GM21576 (cell line): ENCODE data around the gene PLEKHA5.
"Not testable (repeated sequence)": the region's sequence is repeated elsewhere in the genome, so short reads cannot be mapped to it uniquely, and the experiment has no call there.

Experiments used
- ATAC-seq: cut with Tn5 transposase; IDR thresholded peaks from one replicate; pipeline ENCODE4 v1.9.1; 2021; ENCODE audit warnings: mild to moderate bottlenecking, moderate library complexity; ENCODE audit not compliant: unreplicated experiment

The PLEKHA5 gene

DNA sequence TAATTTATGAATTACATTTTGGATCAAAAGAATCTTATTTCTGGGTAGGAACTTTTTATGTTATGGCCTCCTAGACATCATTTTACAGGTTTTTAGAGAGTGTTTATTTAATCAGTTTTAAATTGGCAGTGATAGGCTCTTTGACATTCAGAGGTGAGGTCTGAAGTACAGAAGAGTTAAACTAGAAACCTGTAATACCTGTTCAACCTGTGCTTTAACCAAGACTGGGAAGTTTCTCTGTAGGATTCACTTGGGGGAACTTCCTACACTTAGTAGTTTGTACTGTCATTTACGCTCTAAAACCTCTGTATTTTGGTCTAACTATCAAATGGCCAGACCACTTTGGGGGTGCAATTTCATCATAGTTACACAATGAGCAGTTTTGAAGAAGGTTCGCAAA is 35.9 kb downstream of the PLEKHA5 start:
- ATAC-seq = no peak

DNA sequence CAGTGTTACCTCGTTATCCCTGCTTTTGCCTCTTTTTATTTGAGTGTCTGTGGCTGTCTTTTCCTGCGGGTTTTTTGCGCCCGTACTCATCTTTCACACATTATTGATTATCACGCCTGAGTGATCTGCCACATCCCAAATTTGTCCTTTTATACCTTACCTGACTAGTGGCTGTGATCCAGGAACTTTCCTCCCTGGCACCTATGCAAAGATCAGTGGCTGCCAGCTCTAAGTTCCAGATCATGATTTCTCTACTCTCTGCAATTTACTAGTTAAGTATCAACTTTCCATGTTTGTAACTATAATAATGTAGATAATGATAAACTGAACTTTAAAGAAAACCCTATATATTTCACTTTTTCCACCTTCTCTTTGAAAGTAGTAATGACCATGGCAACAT is 36.9 kb downstream of the PLEKHA5 start:
- ATAC-seq = no peak

DNA sequence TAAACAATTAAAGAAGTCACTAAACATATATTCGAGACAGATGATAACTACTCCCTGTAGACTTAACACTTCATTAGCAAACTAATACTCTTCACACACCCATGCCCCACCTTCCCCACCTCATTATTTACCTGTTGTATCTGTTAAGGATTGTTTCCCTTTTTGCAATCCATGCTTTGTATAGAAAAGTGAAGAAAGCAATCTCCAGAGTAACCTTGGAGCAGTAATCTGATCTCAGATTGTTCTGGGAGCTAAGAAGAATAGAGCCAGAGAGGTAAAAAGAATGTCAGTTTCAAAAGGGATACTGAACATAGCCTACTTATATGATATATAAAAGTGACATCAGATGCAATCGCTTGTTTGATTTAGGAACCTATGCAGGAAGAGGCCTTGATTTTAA is 37.4 kb downstream of the PLEKHA5 start:
- ATAC-seq = no peak

DNA sequence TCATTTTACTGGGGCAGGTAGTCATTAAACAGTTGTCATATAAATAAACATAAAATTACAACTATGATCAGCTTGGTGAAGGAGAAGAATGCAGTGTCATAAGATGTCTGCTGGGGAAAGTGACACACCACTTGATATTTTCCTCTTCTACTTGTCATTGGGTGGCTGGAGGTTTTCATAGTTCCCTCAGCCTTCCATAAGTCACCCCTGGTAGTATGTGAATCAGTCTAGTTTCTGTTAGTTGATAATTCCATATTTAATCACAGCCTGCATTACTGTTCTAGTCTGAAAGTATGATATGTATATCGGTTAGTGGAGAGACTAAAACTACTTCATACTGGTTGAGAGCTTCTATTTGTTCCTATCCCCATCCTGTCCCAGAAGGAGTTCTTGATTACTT is 38.2 kb downstream of the PLEKHA5 start:
- ATAC-seq = no peak

DNA sequence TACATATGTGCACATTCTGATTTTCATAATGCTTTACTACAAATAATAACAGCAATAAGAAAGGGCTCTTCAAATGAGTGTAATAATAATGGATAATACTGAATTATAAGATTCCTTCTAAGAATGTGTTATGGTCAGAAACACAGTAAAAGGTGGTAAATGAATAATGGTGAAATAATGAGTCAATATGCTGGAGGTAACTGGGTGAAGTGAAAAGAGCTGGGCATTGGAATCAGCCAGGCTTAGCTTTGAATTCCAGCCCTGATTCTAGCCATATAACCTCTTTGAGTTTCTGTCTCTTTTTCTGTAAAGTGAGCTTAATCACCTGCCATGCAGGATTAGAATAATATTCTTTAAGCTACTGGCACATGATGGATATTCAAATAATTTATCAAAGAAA is 39.1 kb downstream of the PLEKHA5 start:
- ATAC-seq = no peak

DNA sequence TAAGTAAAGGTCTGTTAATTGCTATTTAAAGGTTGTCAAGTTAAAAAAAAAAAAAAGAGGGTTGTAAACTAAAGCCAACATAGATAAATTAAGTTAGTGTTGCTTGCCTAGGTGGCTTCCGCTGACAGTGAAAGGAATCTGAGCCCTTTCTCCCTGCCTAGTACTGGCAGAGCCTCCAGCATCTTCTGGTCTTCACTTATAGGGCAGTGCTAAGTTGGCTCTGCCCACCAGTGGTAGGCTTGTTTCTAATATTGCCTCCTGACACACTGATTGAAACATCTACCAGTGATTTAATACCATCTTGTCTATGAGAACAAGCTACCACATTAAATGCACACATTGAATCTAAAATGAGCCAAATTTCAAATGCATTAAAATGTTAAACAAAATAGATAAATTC is 39.7 kb downstream of the PLEKHA5 start:
- ATAC-seq = no peak

DNA sequence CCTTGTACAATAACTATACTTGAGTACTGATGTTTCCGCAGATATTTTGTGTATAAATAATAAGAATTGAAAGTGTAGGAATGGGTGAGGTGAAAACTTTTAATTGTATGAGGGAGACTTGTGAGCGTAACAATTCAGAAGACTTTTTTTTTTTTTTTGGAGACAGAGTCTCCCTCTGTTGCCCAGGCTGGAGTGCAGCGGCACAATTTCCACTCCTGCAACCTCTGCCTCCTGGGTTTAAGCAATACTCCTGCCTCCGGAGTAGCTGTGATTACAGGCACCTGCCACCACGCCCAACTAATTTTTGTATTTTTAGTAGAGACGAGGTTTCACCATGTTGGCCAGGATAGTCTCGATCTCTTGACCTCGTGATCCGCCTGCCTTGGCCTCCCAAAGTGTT is 40.8 kb downstream of the PLEKHA5 start:
- ATAC-seq = not testable (repeated sequence)

DNA sequence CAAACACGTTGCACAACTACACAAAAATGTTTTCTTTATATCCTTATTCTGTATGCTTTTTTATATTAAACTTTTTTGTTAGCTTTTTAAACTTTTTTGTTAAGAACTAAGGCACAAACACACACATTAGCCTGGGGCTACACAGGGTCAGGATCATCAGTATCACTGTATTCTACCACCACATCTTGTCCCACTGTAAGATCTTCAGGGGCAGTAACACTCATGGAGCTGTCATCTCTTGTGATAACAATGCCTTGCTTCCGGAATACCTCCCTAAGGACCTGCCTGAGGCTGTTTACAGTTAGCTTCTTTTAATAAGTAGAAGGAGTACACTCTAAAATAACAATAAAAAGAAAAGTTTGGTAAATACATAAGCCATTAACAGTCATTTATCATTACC is 42.2 kb downstream of the PLEKHA5 start:
- no peak for ATAC-seq

DNA sequence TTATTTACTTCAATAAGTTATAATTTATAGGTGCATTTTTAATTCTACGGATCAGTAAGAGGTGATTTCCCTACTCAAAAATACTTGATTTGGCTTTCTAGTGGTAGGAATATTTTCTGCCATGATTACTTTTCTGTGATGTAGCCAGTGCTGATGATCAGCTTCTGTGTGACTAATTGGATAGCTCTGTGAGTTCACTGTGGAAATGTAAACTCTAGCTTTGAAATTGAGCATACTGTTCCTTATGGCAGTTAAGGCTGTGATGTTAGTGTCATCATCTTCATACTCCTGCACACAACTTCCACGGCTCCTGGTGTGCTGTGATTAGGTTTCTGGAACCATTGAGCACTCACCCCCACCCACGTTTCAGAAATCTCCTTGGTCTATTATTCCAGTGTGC is 48.2 kb downstream of the PLEKHA5 start:
- ATAC-seq = no peak

DNA sequence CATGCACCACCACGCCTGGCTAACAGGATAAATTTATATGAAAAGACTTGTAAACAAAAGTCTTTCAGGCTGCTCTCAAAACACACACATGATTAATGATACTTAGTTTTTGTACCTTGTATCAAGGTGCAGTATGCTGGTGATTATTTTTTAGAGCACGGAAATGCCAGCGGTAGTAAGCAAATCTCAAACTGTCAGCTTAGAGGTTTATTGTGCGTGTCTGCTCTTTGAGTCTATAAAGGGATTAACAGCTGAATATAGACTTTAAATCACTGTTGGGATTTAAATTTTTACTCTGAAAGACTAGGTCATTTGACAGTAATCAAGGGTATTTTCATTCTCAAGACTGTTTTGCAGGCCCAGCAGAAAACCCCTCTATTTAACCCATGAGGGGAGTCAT is 50.5 kb downstream of the PLEKHA5 start:
- ATAC-seq = no peak

DNA sequence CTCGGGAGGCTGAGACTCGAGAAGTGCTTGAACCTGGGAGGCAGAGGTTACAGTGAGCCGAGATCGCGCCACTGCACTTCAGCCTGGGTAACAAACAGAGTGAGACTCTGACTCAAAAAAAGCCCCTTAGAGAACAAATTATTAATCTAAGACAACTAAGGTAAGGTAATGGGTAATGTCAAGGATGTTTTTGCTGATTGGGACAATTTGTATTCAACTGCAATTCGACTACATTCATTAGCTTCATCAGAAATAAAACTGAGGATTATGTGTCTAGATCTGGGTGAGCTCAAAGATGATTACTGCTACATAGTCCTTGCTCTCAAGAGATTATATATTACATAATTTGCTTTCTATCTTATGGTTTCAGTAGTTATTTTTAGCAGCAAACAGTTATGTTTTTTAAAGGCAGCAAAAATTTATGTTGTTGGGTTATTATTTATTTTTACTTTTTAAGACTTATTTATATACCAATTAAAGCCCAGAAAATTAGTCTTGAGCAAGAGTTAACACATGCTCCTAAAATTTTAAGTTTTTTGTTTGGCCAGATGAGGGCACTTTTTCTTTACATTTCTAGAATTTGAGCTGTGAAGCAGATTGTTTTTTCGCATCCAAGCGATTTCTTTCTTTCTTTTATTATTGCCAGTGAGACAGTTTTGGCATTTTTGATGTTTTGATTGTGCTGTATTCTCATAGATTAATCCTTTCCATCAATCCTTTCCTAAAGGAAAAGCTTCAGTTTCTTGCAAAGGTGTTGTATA is 52.3 kb downstream of the PLEKHA5 start:
- no peak for ATAC-seq

DNA sequence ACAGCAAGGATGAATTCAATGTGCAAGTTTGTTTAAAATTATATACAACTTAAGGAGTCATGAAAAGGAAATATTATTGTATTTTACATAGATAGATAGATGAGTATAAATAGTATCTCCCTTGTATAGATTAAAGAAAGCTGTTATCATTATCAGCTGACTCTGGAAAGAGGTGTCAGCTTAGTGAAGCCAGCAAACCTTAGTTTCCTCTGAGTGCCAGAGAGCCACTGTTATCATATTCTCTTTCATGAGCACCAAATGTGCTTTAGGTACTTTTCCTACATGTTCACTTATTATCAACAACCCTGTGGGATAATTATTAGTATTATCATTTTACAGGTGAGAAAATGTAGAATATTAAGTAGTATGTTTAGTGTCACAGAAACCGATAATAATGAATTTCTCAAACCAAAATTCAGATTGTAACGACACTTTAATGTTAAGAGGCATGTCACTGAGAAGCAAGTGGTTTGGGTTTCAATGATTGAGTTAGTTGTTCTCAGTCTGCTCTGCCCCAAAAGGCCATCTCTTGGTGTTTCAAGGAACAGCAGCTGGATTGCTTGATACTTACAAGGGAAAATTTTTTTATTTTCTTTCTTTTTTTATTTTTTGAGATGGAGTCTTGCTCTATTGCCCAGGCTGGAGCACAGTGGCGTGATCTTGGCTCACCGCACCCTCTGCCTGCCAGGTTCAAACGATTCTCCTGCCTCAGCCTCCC is 53.7 kb downstream of the PLEKHA5 start:
- ATAC-seq = no peak

DNA sequence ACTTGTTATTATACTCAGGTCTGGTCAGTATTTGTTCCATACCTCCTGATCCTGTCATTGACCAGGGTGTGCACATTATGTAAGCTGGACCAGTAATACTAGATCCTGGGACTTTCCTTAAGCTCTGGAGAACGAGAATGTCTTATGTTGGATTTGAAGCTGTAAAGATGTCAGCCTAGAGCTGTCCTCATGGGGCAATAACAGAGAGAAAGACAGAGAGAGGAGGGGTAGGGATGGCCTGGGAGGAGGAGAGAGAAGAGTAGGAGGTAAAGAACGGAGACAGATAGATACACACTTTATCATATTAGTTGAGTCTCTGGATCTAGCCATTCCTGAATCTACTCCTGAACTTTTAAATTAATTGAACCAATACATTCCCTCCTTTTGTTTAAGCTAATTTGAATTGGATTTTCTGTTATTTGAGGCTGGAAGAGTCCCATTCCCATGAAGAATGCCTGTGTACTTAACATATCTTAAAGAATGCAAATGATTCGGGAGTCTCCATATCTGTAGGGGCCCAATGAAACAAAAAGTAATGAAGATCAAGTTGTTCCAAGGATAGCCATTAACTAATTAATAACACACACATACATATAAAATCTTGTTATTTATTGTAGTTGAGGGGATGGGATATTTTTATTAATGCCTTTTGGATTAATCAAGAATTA is 55.9 kb downstream of the PLEKHA5 start:
- no peak for ATAC-seq

DNA sequence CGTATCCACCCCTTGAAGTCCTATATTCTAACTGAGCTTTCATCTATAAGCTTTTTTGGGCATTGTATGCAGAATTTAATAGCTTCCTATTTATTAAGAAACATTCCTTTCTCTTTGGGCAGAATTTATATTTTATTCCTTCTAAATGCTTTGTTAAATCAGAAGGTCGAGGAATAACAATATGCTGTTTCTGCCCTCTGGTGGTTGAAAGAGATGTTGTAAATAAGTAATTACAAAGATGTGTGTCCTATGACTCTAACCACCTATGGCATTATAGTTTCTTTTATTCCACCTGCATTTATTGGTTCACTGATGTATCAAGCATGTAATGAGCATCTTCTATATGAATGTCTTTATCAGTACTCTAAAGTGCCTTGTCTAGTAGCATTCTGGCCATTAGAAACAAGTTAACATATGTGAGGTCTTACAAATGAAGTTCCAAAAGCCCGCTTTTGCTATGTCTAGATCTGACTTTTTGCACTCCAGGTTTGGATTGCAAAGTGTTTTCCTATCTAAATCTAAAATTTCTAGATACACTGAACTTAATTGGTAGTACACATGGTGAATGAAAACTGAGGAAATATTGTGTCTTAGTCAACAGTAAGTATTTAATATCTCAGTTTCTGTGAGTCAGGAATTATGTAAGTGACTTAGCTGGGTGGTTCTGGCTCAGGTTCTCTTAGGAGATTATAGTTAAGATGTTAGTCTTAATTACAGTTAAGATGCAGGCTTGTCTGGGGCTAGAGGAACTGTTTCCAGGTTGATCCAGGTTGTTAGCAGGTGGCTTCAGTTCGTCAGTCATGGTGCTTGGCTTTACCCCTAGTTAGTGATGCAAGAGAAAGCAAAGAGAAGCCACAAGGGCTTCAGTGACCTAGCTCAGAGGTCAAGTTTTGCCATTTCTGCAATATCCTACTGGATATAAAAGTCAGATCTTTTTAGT is 57.5 kb downstream of the PLEKHA5 start:
- no peak for ATAC-seq

DNA sequence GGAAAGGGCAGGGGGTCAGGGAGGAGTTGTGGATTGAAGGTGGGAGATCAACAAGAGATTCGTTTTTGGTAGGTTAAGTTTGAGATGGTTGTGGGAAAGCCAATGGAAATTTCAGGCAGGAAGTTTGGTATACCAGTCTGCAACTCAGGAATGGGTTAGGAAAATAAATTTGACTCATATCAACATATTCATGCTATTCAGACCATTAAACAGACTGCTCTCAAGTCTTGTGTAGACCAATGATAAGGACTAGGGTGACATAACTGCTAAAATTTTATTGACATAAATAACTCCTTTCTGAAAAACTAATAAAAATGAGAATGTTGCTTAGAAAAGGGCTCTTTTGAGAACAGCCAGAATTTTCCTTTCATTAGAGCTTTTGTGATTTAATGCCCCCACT is 60.0 kb downstream of the PLEKHA5 start:
- no peak for ATAC-seq

DNA sequence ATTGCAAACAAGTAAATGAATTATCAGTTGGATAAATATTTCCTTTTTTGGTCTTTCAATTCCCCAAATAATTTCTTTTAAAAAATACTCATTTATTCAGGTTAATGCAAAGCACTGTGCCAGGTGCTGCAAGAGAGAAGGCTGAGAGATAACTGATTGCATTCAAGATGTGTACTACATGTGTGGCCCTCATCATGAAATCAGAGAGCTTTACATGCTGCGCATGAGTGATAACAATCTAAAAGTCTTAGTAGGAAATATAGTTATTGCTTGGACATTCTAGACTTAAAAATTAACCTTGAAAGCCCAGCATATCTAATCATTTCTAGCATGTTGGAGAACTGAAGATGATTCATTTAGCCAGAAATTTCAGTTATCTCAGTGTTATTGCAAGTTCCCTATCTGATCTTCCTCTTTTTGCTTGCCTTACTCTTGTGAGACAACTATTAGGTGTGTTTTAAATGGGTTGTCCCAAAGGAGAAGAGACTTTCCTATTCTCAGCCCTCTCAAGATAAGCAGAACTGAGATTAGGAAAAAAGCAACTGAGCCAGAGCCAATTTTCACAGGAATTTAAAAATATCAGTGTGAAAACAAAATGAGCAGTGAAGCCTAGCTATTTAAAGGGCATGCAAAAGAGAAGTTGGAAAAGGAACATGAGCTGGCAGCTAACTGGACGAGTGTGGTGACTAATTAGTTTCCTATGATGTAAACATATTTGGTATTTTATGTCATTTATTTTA is 60.9 kb downstream of the PLEKHA5 start:
- no peak for ATAC-seq

DNA sequence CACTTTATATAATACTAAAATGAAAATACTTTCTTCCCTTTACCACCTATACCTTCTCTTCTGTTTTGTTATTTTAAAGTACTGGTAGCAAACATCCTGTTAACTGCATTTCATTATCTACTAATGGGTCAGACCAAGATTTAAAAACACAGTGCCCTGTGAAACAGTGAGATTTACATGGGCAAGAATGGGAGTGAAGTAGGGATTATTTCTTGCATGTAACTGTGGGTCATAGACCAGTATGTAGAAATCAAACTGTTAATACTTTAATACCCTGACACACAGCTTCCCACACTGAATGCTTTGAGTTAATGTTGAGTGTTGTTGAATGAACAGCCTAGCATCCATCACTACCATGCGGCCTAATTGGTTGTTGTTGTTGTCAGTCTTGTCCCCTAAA is 61.6 kb downstream of the PLEKHA5 start:
- ATAC-seq = no peak

DNA sequence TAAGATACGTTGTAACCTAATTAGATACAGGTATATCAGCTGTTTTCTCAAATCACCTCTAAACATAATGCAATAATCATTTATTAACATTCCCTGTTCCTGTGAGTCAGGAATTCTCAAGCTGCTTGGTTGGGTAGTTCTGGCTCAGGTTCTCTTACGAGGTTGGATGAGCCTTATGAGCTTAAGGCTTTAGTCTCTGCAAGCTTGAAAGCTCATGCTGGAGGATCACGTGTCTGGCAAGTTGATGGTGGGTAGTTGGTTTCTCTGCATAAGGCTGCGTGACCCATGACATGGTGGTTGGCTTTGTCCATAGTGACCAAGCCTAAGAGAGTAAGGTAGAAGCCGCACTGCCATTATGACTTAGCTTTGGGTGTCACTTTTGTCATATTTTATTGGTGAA is 62.0 kb downstream of the PLEKHA5 start:
- no peak for ATAC-seq

DNA sequence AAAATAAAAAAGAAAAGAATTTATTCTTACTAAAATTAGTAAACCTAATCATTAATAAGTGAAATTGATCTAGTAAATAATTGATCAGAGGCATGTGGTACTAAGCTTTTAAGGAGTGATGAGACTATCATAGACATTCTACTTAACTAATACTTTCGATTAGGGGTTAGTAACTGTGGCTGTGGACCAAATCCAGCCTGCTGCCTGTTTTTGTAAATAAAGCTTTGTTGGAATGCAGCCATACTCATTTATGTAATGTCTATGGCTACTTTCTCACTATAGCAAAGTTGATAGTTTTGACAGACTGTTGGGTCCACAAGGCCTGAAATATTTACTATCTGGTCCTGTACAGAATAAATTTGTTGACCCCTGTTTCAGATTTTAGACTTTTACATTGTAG is 63.2 kb downstream of the PLEKHA5 start:
- ATAC-seq = no peak

DNA sequence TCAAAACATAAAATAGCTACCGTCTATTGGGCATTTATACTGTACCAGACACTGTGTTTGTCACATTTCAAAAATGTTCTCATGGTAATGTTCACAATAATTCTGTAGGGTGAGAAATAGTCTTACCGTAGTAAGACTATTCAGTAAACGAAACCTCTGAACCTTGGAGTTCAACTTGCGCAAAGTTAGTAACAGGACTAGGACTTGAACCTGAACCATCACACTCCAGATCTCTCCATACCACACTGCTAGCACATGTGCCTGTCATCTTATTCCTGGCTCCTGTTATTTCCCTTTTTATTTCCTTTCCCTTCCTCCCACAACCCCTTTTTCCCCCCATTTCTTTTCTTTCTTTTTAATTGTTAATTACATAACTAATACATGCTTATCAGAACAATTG is 65.4 kb downstream of the PLEKHA5 start:
- ATAC-seq = no peak
